Fibroblast of pulmonary artery (primary cell): ENCODE results near the gene ALDH4A1.

Source experiments
- DNase-seq: peaks from one replicate; pipeline ENCODE4 v3.0.0-alpha.2; 2010; ENCODE audit warnings: low read depth
- H3K4me3 ChIP-seq: replicated peaks from 2 replicates; pipeline ENCODE4 v1.5.1; 2011; ENCODE audit warnings: low read depth, mild to moderate bottlenecking, control low read depth, low read length, moderate library complexity
- CTCF ChIP-seq: IDR thresholded peaks from 2 replicates; pipeline ENCODE4 v1.5.1; 2011; ENCODE audit warnings: mild to moderate bottlenecking, control low read depth, low read length, inconsistent platforms; ENCODE audit errors: missing control alignments

ALDH4A1 gene

GRCh38 chr1:18907021-18907916 lies 4.9 kb upstream of the ALDH4A1 start:
- no peak overlapping the region for H3K4me3 ChIP-seq
- peak; percentile 71 for TF ChIP-seq CTCF
- peak; percentile 80 for DNase-seq

GRCh38 chr1:18903291-18903756 lies 969 bp upstream of the ALDH4A1 start:
- H3K4me3 ChIP-seq, result peak overlapping the region; percentile 82
- DNase-seq, result no peak
- TF ChIP-seq CTCF, result no peak

- H3K4me3 ChIP-seq, result peak overlapping the region; percentile 82
- TF ChIP-seq CTCF, result no peak
- DNase-seq, result peak; percentile 10
Observed at GRCh38 chr1:18901952-18902522, 318 bp downstream of the ALDH4A1 start.

- no peak for TF ChIP-seq CTCF
- no peak for DNase-seq
- peak overlapping the region; percentile 82 for H3K4me3 ChIP-seq
Observed at GRCh38 chr1:18901147-18901951, 1.0 kb downstream of the ALDH4A1 start.

- no peak overlapping the region for H3K4me3 ChIP-seq
- DNase-seq, result peak; percentile 21
Observed at GRCh38 chr1:18900303-18900841, 2.0 kb downstream of the ALDH4A1 start.

More at GRCh38 chr1:18900303-18900841, 2.0 kb downstream of the ALDH4A1 start:
- TF ChIP-seq CTCF, result no peak
